GM12864 (cell line): ENCODE data around the gene BDNF.

Experiments used
- DNase-seq: peaks from one replicate; pipeline ENCODE4 v3.0.0-alpha.2; 2011; ENCODE audit warnings: low read depth
- H3K4me3 ChIP-seq: 2 replicates; pipeline ENCODE4 v1.5.1; 2011; ENCODE audit warnings: mild to moderate bottlenecking, low read depth, low read length, control low read depth
- CTCF ChIP-seq: IDR thresholded peaks from 2 replicates; pipeline ENCODE4 v1.5.1; 2011; ENCODE audit warnings: low read depth, mild to moderate bottlenecking, moderate library complexity, low read length, control low read depth, inconsistent platforms; ENCODE audit errors: missing control alignments

The BDNF gene

GRCh38 chr11:27611947-27612455 is 88.3 kb downstream of the BDNF start:
- TF ChIP-seq CTCF = no peak

DNA sequence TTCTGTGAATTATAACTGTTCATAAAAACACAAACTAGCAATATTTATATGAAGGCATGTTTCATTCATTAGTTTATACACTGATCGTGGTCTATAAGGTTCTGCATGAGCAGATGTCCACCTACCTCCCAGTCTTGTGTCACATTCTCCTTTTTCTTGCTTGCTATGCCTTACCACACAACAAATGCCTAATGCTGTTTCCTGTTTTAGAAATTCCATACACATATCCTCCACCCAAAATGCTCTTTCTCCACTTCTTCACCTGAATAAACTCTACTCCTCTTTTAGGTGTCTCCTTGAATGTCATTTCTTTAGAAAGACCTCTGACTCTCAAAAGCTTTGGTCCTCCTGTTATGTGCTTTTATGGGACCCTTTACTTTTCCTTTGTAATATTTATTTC is 88.9 kb downstream of the BDNF start:
- TF ChIP-seq CTCF = no peak
- DNase-seq = no peak

More at GRCh38 chr11:27611947-27612455, 88.3 kb downstream of the BDNF start:
- no peak for DNase-seq
- no peak overlapping the region for H3K4me3 ChIP-seq

DNA sequence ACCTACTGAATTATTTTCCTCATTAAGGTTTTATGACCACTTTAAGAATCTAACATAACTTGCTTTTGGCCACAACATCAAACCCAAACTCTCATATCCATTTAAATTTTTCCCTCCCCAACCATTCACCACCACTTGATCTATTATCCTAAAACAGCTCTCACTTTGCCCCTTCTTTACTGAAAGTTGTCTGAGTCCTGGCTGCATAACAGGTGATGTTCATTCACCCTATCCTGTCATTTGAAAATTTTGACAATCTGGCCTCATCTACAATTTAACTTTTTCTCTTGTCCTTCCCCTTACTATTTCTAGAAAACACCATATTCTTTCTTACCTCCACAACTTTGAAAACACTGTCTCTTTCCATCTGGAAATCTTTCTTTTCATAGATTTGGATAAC is 89.3 kb downstream of the BDNF start:
- no peak for DNase-seq
- TF ChIP-seq CTCF = no peak
- H3K4me3 ChIP-seq = no peak overlapping the region

More for the DNA sequence above, 88.9 kb downstream of the BDNF start:
- H3K4me3 ChIP-seq = no peak overlapping the region

DNA sequence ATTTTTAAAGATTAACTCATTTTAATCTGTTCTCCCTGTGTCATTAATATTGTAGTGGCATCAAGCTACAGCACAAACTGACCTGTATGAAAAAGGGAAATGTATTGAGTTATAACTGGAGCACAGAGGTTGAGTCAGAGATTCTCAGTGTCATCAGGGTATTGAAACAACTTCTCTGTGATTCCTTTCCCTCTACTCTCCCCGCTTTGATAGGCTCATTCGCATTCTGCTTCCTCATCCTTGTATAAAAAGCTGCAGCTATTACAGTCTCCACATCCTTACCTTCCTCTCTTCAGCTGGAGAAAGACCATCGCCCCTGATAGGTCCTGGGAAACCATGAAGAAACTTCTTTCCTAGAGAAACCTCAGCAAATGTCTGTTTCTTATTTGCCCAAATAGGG is 90.0 kb downstream of the BDNF start:
- no peak for TF ChIP-seq CTCF
- H3K4me3 ChIP-seq = no peak overlapping the region
- no peak for DNase-seq

GRCh38 chr11:27608951-27609350 is 91.3 kb downstream of the BDNF start:
- TF ChIP-seq CTCF = no peak
- no peak for DNase-seq

DNA sequence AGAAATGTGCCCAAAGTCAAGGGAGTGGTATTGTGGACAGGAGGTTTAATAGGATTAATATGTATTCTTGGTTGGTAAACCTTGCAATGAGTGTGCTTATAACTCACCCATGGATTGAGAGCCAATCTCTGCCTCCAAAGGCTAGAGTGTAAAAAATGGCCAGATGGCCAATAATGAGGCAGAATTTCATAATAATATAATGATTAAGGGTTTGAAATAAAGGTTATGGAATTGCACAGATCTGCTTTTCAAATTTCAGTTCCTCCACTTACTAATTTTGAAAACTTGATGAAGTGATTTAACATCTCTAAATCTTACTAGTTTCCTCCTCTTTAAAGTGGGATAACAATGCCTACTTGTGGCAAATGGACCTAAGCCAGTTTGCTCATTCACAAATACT is 94.8 kb downstream of the BDNF start:
- no peak overlapping the region for H3K4me3 ChIP-seq
- no peak for TF ChIP-seq CTCF
- DNase-seq = no peak

More at GRCh38 chr11:27608951-27609350, 91.3 kb downstream of the BDNF start:
- no peak overlapping the region for H3K4me3 ChIP-seq
